Parathyroid adenoma (tissue), 2 donors: ENCODE measurements around the gene PNLIPRP3.

Source experiments
- H2AFZ ChIP-seq: fragments of 300-600 bp; sonication (generic); one replicate; pipeline ENCODE4 v1.7.0; 2017; ENCODE audit warnings: antibody characterized with exemption, mild to moderate bottlenecking
- H3K27ac ChIP-seq: fragments of 300-600 bp; sonication (generic); one replicate; pipeline ENCODE4 v1.7.0; 2017
- H3K27me3 ChIP-seq: fragments of 300-600 bp; sonication (generic); one replicate; pipeline ENCODE4 v1.7.0; 2017; ENCODE audit warnings: low read length; ENCODE audit not compliant: control insufficient read depth, insufficient read depth
- H3K36me3 ChIP-seq: fragments of 300-600 bp; sonication (generic); one replicate; pipeline ENCODE4 v1.7.0; 2017; ENCODE audit warnings: low read length; ENCODE audit not compliant: control insufficient read depth, insufficient read depth
- H3K4me1 ChIP-seq: fragments of 300-600 bp; sonication (generic); one replicate; pipeline ENCODE4 v1.7.0; 2017; ENCODE audit warnings: control low read depth
- H3K4me2 ChIP-seq: fragments of 300-600 bp; sonication (generic); one replicate; pipeline ENCODE4 v1.7.0; 2017; ENCODE audit warnings: low read length
- H3K4me3 ChIP-seq: fragments of 300-600 bp; sonication (generic); one replicate; pipeline ENCODE4 v1.7.0; 2017; ENCODE audit warnings: low read depth, low read length
- H3K79me2 ChIP-seq: fragments of 300-600 bp; sonication (generic); one replicate; pipeline ENCODE4 v1.7.0; 2017; ENCODE audit warnings: control low read depth
- H3K9ac ChIP-seq: fragments of 300-600 bp; sonication (generic); one replicate; pipeline ENCODE4 v1.7.0; 2017; ENCODE audit warnings: mild to moderate bottlenecking
- H3K9me3 ChIP-seq: fragments of 300-600 bp; sonication (generic); one replicate; pipeline ENCODE4 v1.7.0; 2017; ENCODE audit warnings: low read length; ENCODE audit not compliant: control insufficient read depth
- CTCF ChIP-seq: fragments of 300-600 bp; sonication (generic); IDR thresholded peaks from one replicate; pipeline ENCODE4 v1.7.0; 2017; ENCODE audit warnings: antibody characterized with exemption, mild to moderate bottlenecking
- donor health status: primary hyperparathyroidism.

PNLIPRP3 gene

GRCh38 chr10:116430288-116430687 lies 2.6 kb downstream of the PNLIPRP3 start:
- H3K27me3 ChIP-seq: no peaks in the 10 kb centered on the region
- no peak overlapping the region for H3K27ac ChIP-seq
- no peaks in the 10 kb centered on the region for H3K36me3 ChIP-seq
- no peaks in the 10 kb centered on the region for H3K79me2 ChIP-seq
- no peaks in the 10 kb centered on the region for H3K4me1 ChIP-seq
- no peak overlapping the region for H2AFZ ChIP-seq
- no peaks in the 10 kb centered on the region for H3K9me3 ChIP-seq
- TF ChIP-seq CTCF: no peak
- H3K9ac ChIP-seq: no peak overlapping the region
- H3K4me2 ChIP-seq: no peak overlapping the region
- H3K4me3 ChIP-seq: no peak overlapping the region

- no peak overlapping the region for H3K9ac ChIP-seq
- no peak overlapping the region for H3K4me3 ChIP-seq
- H3K36me3 ChIP-seq: no peaks in the 10 kb centered on the region
- no peaks in the 10 kb centered on the region for H3K79me2 ChIP-seq
- H3K4me1 ChIP-seq: no peaks in the 10 kb centered on the region
- no peak overlapping the region for H2AFZ ChIP-seq
- no peak overlapping the region for H3K27ac ChIP-seq
- no peak overlapping the region for H3K4me2 ChIP-seq
- no peaks in the 10 kb centered on the region for H3K9me3 ChIP-seq
- TF ChIP-seq CTCF: no peak
- H3K27me3 ChIP-seq: no peaks in the 10 kb centered on the region
Observed at GRCh38 chr10:116431598-116431997, 4.0 kb downstream of the PNLIPRP3 start.

GRCh38 chr10:116437076-116437692 lies 9.5 kb downstream of the PNLIPRP3 start:
- no peaks in the 10 kb centered on the region for H3K9me3 ChIP-seq
- H3K4me2 ChIP-seq: no peak overlapping the region
- no peaks in the 10 kb centered on the region for H3K4me1 ChIP-seq
- no peak overlapping the region for H3K4me3 ChIP-seq
- no peak overlapping the region for H3K9ac ChIP-seq
- H3K27me3 ChIP-seq: no peaks in the 10 kb centered on the region
- TF ChIP-seq CTCF: no peak
- no peaks in the 10 kb centered on the region for H3K36me3 ChIP-seq
- H2AFZ ChIP-seq: no peak overlapping the region
- H3K79me2 ChIP-seq: no peaks in the 10 kb centered on the region
- H3K27ac ChIP-seq: no peak overlapping the region

GRCh38 chr10:116440330-116441030 lies 12.8 kb downstream of the PNLIPRP3 start:
- TF ChIP-seq CTCF: no peak
- Histone ChIP-seq H3K27ac (no peak overlapping the region), H2AFZ (no peak overlapping the region)

More at GRCh38 chr10:116440330-116441030, 12.8 kb downstream of the PNLIPRP3 start:
- Histone ChIP-seq H3K79me2 (no peaks in the 10 kb centered on the region), H3K36me3 (no peaks in the 10 kb centered on the region), H3K9me3 (no peaks in the 10 kb centered on the region), H3K27me3 (no peaks in the 10 kb centered on the region), H3K4me3 (no peak overlapping the region), H3K9ac (no peak overlapping the region), H3K4me1 (no peaks in the 10 kb centered on the region), H3K4me2 (no peak overlapping the region)
